A549 (cell line): ENCODE results near the gene SMTN.

Experiments used
- CTCF ChIP-seq: fragments of >200 bp; sonication (Bioruptor Twin); formaldehyde crosslinking; IDR thresholded peaks from 3 replicates; pipeline ENCODE4 v1.5.1; 2016
- E2F6 ChIP-seq: IDR thresholded peaks from 2 replicates; pipeline ENCODE4 v1.6.1; 2012; ENCODE audit warnings: low read depth, borderline replicate concordance
- EP300 ChIP-seq, 2 experiments: fragments of >200 bp; sonication (Bioruptor Twin); formaldehyde crosslinking; IDR thresholded peaks; 2 replicates in 1 of 2; 3 replicates in 1 of 2; pipeline ENCODE4 v1.6.1; 2016 to 2017
- GATA3 ChIP-seq: IDR thresholded peaks from 2 replicates; pipeline ENCODE4 v1.6.1; 2012; ENCODE audit warnings: borderline replicate concordance
- JUN ChIP-seq, 2 experiments: fragments of >200 bp; sonication (Bioruptor Twin); formaldehyde crosslinking; IDR thresholded peaks; 2 replicates in 1 of 2; 3 replicates in 1 of 2; pipeline ENCODE4 v1.6.1; 2016 to 2017
- KDM1A ChIP-seq: fragments of 200-600 bp; sonication (generic); IDR thresholded peaks from 2 replicates; pipeline ENCODE4 v1.6.1; 2016; ENCODE audit warnings: low read depth, mild to moderate bottlenecking
- MAX ChIP-seq: IDR thresholded peaks from 2 replicates; pipeline ENCODE4 v1.6.1; 2012
- MYC ChIP-seq: IDR thresholded peaks from 2 replicates; pipeline ENCODE4 v1.6.1; 2012; ENCODE audit warnings: mild to moderate bottlenecking, inconsistent platforms, low read length, improper control_type of control experiment, borderline replicate concordance
- NFE2L2 ChIP-seq: fragments of 150-350 bp; conservative IDR thresholded peaks from 2 replicates; pipeline ENCODE4 v1.6.1; 2014; ENCODE audit warnings: low read length
- PBX3 ChIP-seq: IDR thresholded peaks from 2 replicates; pipeline ENCODE4 v1.6.1; 2012
- POLR2A ChIP-seq: IDR thresholded peaks from 2 replicates; pipeline ENCODE4 v1.6.1; 2012; ENCODE audit warnings: mild to moderate bottlenecking, low read length
- RARB ChIP-seq: fragments of 250-450 bp; sonication (Bioruptor Pico); IDR thresholded peaks from 2 replicates; pipeline ENCODE4 v1.8.0; 2021; ENCODE audit warnings: mild to moderate bottlenecking, moderate library complexity
- REST ChIP-seq: fragments of 200-600 bp; sonication (generic); IDR thresholded peaks from 2 replicates; pipeline ENCODE4 v1.6.1; 2016; ENCODE audit warnings: antibody characterized with exemption, mild to moderate bottlenecking, moderate library complexity

- TF ChIP-seq CTCF = no peak
- no peak for TF ChIP-seq NFE2L2
- TF ChIP-seq JUN (IDR thresholded peaks at IDR 0.05) = no peak
- no peak for TF ChIP-seq KDM1A
- no peak for TF ChIP-seq RARB (CRISPR knock-in tag)
- TF ChIP-seq GATA3 = no peak
- no peak for TF ChIP-seq MYC
- TF ChIP-seq MAX = no peak
- TF ChIP-seq E2F6 = no peak
- TF ChIP-seq EP300 (IDR thresholded peaks at IDR 0.05) = no peak
- no peak for TF ChIP-seq POLR2A
- TF ChIP-seq REST = no peak
- no peak for TF ChIP-seq PBX3
Observed at GRCh38 chr22:31119026-31119717, 38.1 kb downstream of the SMTN start.
